ENCODE measurements around the gene CCDC6. TPM values are rescaled to one million over a fixed set of nuclear protein-coding genes. Genes with fewer than 3 reads are reported as not detected.

CCDC6 gene
- total and polyA plus RNA-seq, 12 donors, result 4.4 to 22.8 (median 17.0) TPM

- H3K27ac ChIP-seq, result no peak overlapping the region
- H3K4me3 ChIP-seq, result no peak overlapping the region
- no peaks in the 10 kb centered on the region for H3K9me3 ChIP-seq
Measured at GRCh38 chr10:59870152-59870551, 36.2 kb downstream of the CCDC6 start.

GRCh38 chr10:59869594-59869940 is 36.8 kb downstream of the CCDC6 start:
- Histone ChIP-seq H3K27me3 (no peaks in the 10 kb centered on the region), H3K4me3 (no peak overlapping the region), H3K9me3 (no peaks in the 10 kb centered on the region), H3K27ac (no peak overlapping the region), H3K36me3 (no peaks in the 10 kb centered on the region), H3K4me1 (peaks cover 2 to 52% (median 38%) of the 10 kb centered on the region in 9 donors)
- WGBS, 2 donors, result 93 to 94% methylated on average over 6 of the region's 6 CpGs
- DNase-seq (no peak), ATAC-seq (no peak)
- intact Hi-C loops (cut with DNase I), result loop anchor here in 5 of 10 donors (5.0 to 10.0 kb wide), 4 partner anchors 38 to 175 kb away; partner anchors contain the start of gene CCDC6 (in 4 of the 5)
- no peak for TF ChIP-seq CTCF (IDR thresholded peaks at IDR 0.05)

More at GRCh38 chr10:59870152-59870551, 36.2 kb downstream of the CCDC6 start:
- no peak for DNase-seq
- Histone ChIP-seq H3K4me1 (peaks cover 2 to 46% (median 32%) of the 10 kb centered on the region in 9 donors), H3K36me3 (no peaks in the 10 kb centered on the region), H3K27me3 (no peaks in the 10 kb centered on the region)
- no peak for TF ChIP-seq CTCF (IDR thresholded peaks at IDR 0.05)
- intact Hi-C loops (cut with DNase I), result loop anchor here in 1 of 10 donors (5.0 kb wide), 1 partner anchor 37 kb away; the partner anchor contains the start of gene CCDC6
- no peak for ATAC-seq
- WGBS, 2 donors, result 97 to 98% methylated on average over 4 of the region's 4 CpGs

GRCh38 chr10:59868696-59869593 is 37.4 kb downstream of the CCDC6 start:
- ATAC-seq (no peak), DNase-seq (no peak)
- WGBS, 2 donors, result 80 to 81% methylated on average over 6 of the region's 6 CpGs
- TF ChIP-seq CTCF (IDR thresholded peaks at IDR 0.05), result no peak
- Histone ChIP-seq H3K4me1 (peaks cover 2 to 57% (median 38%) of the 10 kb centered on the region in 9 donors), H3K9me3 (no peaks in the 10 kb centered on the region), H3K36me3 (no peaks in the 10 kb centered on the region), H3K27me3 (no peaks in the 10 kb centered on the region), H3K4me3 (no peak overlapping the region), H3K27ac (no peak overlapping the region)
- intact Hi-C loops (cut with DNase I), result loop anchor here in 5 of 10 donors (5.0 to 10.0 kb wide), 4 partner anchors 38 to 176 kb away; partner anchors contain the start of gene CCDC6 (in 4 of the 5)

- 95% methylated on average over 7 of the region's 7 CpGs for WGBS, 2 donors
Measured at GRCh38 chr10:59867590-59867989, 38.8 kb downstream of the CCDC6 start.

More at GRCh38 chr10:59867590-59867989, 38.8 kb downstream of the CCDC6 start:
- no peak overlapping the region for H3K27ac ChIP-seq
- ATAC-seq, result no peak
- no peaks in the 10 kb centered on the region for H3K36me3 ChIP-seq
- H3K4me3 ChIP-seq, result no peak overlapping the region
- no peaks in the 10 kb centered on the region for H3K9me3 ChIP-seq
- H3K4me1 ChIP-seq, result peaks cover 0 to 50% (median 27%) of the 10 kb centered on the region in 9 donors
- H3K27me3 ChIP-seq, result no peaks in the 10 kb centered on the region
- intact Hi-C loops (cut with DNase I), result loop anchor here in 5 of 10 donors (5.0 to 10.0 kb wide), 4 partner anchors 40 to 177 kb away; partner anchors contain the start of gene CCDC6 (in 4 of the 5)
- no peak for TF ChIP-seq CTCF (IDR thresholded peaks at IDR 0.05)
- no peak for DNase-seq
